NOMO-1 (cell line): ENCODE measurements around the gene TREM1.
A peak's percentile ranks its signal among the peaks of the same experiment; 100 is the strongest.

Experiments
- DNase-seq, 2 experiments: peaks; one replicate each; lab custom pipeline; 2025; ENCODE audit not compliant: unreplicated experiment in 2 of 2; lab: John Stamatoyannopoulos, UW

TREM1 gene

GRCh38 chr6:41286544-41287346 lies at the start of gene TREM1:
Gene TREM1, minus strand, starts transcription at chr6:41286682. Its CDS starts 27 bp downstream, at chr6:41286655.
- DNase-seq, result peak; percentile 78 to 89

GRCh38 chr6:41335943-41336342 lies 49.5 kb upstream of the TREM1 start:
- no peak for DNase-seq

- DNase-seq, result no peak
These were observed 48.8 kb upstream of the TREM1 start, which contains the start of gene NCR2 for GRCh38 chr6:41335296-41335695. Gene NCR2, plus strand, starts transcription at chr6:41335608. Its CDS starts 269 bp downstream, at chr6:41335877.

GRCh38 chr6:41334482-41335040 lies 48.1 kb upstream of the TREM1 start:
- peak in 1 of 2 experiments; percentile 18 for DNase-seq

GRCh38 chr6:41332842-41333736 lies 46.6 kb upstream of the TREM1 start:
- DNase-seq, result no peak

GRCh38 chr6:41332241-41332640 lies 45.8 kb upstream of the TREM1 start:
- DNase-seq, result no peak

- no peak for DNase-seq
These were observed 45.1 kb upstream of the TREM1 start for GRCh38 chr6:41331401-41332150.

GRCh38 chr6:41327177-41327576 lies 40.7 kb upstream of the TREM1 start:
- DNase-seq, result no peak

- no peak for DNase-seq
These were observed 39.6 kb upstream of the TREM1 start for GRCh38 chr6:41326092-41326491.

- DNase-seq, result no peak
These were observed 39.1 kb upstream of the TREM1 start for GRCh38 chr6:41325446-41326066.

- DNase-seq, result no peak
These were observed 34.7 kb upstream of the TREM1 start for GRCh38 chr6:41321183-41321582.

- DNase-seq, result peak; percentile 78 to 82
These were observed 32.4 kb upstream of the TREM1 start for GRCh38 chr6:41318654-41319565.

- DNase-seq, result no peak
These were observed 31.8 kb upstream of the TREM1 start for GRCh38 chr6:41318261-41318653.

GRCh38 chr6:41315943-41316620 lies 29.6 kb upstream of the TREM1 start:
- no peak for DNase-seq

- no peak for DNase-seq
These were observed 28.7 kb upstream of the TREM1 start for GRCh38 chr6:41315203-41315602.

- DNase-seq, result peak; percentile 7 to 15
These were observed 19.8 kb upstream of the TREM1 start for GRCh38 chr6:41306187-41306854.

GRCh38 chr6:41302638-41303037 lies 16.2 kb upstream of the TREM1 start:
- DNase-seq, result peak; percentile 53 to 61
